HG03095 (cell line): ENCODE measurements around the gene NLK.
"Not testable (repeated sequence)": the region's sequence is repeated elsewhere in the genome, so short reads cannot be mapped to it uniquely, and the experiment has no call there.

Experiments
- ATAC-seq: cut with Tn5 transposase; IDR thresholded peaks from one replicate; pipeline ENCODE4 v1.9.1; 2021; ENCODE audit warnings: moderate library complexity; ENCODE audit not compliant: unreplicated experiment

NLK gene

DNA sequence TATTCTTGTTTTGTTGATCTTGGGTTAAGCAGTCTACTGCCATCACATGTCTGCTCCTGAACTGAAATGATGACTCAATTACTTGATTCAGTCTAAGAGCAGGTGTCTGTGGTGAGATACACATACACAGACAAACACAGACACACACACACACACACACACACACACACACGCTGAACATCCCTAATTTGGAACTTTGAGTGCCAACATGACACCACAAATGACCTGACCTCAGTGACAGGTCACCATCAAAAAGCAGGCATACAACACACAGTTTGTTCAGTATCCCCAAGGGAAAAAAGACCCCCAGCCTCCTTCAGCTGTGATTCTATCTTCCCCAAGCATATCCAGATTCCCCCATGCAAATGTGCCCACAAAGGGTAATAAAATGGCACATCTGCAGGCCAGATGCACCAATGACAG, 146.4 kb downstream of the NLK start:
- ATAC-seq: no peak

DNA sequence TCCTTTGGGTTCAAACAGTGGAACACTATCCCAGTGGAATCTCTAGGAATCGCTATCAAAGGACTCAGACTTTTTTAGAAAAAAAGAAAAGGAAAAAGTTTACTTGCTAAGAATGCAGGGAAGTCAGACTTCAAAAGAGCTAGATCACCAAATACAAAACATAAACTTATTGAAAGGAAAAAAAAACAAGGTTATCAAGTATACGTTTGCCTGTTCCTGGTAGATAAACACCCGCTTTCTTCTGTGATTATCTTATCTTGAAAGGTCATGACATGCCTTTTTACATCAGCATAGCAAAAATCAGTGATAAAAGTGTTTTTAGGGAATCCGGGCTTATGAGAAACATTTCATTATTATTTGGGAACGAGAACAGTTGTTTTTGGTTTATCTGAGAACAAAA, 147.2 kb downstream of the NLK start:
- no peak for ATAC-seq

DNA sequence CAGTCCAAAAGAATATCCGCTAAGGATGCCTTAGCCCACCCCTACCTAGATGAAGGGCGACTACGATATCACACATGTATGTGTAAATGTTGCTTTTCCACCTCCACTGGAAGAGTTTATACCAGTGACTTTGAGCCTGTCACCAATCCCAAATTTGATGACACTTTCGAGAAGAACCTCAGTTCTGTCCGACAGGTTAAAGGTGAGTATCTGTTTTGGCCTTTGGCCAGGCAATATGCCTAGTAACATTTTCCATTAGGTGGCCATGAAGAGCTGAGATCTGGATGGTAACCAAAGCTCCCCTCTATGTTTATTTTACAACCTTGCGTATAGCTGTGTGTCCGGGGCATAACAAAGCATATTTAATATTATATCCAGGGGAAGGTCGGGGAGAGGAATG, 148.5 kb downstream of the NLK start:
- ATAC-seq: no peak

DNA sequence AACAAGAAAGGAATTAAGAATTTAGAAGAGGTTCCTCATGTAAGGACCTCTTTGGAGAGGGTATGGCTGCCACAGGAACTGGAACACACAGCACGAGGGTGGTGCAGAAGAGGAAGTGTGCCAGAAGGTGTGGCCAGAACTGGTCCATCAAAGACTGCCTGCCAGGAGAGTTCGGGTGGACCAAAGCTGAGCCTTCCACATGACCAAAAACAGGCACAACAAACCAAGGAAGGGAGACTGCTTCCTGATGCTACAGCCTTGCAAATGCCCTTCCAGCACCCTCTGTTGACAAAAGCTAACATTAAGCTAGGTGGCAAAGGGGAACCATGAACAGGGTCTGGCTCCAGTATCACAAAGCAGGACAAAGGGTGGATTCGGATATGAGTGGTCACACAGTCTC, 150.8 kb downstream of the NLK start:
- ATAC-seq: no peak

DNA sequence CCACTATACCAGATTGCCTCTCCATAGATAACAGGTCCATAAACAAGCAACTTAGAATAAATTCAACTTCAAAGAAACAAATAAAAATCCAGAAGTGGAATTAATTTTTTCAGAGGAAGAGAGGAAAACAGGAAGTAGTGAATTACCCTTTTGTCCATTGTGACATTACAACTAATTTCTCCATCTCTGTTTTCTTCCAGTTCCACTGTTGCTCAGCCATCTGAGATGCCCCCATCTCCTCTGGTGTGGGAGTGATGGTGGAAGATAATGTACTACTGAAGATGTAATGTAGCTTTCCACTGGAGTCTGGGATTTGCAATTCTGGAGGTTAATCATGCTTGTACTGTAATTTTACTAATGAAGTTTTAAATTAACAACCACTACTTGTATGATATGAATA, 151.9 kb downstream of the NLK start:
- ATAC-seq: no peak

DNA sequence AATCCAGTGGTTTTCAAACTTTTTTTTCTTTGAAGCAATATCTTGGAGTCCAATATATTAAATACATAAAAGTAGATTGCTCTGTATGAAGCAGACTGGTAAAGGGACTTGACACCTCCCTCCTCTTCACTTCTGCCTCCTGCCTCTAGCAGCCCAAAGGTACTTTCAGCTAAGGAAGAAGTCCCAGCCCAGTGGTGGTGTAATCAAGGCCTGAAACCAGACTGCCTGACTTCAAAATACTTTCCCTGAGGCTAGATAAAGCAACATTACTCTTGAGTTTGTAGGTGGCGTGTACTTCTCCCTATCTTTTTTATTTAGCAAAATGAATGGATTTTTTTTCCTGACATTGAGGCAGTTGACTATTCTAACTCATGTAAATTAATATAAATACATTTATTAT, 154.2 kb downstream of the NLK start:
- no peak for ATAC-seq

DNA sequence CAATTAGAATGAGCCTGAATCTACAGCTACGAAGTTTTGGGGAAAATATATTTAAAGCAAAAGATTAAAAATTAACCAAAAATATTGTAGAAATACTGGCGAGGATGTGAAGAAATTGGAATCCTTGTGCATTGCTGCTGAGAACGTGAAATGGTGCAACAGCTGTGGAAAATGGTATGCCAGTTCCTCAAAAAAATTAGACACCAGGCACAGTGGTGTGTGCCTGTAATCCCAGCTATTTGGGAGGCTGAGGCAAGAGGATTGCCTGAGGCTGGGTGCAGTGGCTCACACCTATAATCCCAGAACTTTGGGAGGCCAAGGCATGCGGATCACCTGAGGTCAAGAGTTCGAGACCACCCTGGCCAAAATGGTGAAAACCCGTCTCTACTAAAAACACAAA, 156.6 kb downstream of the NLK start:
- ATAC-seq: no peak

DNA sequence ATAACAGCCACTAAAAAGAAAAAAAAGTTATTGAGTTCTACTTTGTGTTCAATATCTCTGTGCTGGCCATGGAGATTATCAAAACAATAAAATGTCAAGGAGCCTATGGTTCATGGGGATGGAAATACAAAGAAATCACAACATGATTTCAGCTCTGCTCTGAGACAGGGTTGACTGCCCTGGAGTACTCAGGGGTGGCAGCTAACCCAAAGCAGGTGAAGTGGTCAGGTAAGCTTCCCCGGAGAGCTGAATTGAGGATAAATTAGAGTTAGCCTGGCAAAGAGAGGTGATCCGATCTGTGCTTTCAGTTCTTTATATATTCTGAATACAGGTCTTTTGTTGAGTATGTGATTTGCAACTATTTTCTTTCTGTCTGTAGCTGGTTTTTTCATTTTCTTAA, 157.3 kb downstream of the NLK start:
- no peak for ATAC-seq

DNA sequence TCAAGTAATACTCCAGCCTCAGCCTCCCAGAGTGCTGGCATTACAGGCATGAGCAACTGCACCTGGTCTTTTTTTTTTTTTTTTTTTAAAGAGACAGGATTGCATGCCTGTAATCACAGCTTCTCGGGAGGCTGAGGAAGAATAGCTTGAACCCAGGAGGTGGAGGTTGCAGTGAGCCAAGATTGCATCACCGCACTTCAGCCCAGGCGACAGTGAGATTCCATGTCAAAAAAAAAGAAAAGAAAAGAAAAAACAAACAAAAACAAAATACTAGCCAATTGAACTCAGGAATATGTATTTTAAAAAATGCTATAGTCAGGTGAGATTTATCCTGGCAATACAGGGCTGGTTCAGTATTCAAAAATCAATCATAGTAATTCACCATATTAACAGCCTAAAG, 158.8 kb downstream of the NLK start:
- no peak for ATAC-seq

DNA sequence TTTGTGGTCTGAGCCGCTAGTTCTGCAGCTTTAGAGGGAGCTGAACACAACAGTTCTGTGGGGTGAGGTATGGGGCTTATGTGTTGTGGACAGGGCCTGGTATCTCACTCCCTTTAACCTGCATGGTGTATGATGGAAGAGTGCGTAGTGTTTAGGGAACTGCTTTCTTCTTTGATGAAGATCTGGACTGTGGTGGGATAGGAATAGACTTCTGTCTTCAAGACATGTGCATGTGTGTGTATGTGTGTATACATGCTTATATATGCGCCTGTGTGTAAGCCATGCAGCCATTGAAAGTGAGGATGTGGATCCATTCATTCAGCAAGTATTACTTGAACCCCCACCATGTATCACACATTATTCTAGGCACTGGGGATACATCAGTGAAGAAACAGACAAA, 161.8 kb downstream of the NLK start:
- ATAC-seq: no peak

DNA sequence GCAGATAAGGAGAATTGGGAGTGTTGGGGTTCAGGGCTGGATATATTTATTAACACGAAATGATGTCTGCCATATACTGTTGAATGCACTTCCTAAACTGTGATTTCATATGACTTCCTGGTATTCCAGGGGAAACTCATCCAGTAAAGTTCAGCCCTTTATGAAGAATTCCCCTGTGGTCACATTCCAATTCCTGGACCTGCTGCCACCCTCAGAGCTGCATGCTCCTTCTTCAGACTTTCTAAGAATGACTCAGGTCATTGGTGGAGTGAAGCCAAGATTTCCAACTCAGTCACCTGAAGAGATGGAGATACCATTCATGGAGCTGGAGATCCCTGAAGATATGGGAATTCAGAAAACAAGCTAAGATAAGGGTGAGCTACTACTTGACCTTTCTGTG, 162.3 kb downstream of the NLK start:
- no peak for ATAC-seq

DNA sequence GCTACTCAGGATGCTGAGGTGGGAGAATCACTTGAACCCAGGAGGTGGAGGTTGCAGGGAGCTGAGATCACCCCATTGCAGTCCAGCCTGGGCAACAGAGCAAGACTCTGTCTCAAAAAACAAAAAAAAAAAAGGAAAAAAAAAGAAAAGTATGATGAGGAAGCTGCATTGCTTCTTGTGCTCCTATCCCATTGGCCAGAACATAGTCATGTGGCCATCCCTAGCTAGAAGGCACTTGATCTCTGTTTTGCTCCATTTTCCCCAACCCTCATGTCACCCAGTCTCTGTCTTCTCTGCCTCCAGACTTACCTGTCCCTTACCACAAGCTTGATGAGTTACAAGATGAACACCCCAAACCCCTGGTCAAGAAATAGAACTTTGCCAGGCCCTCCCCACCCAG, 163.8 kb downstream of the NLK start:
- no peak for ATAC-seq

DNA sequence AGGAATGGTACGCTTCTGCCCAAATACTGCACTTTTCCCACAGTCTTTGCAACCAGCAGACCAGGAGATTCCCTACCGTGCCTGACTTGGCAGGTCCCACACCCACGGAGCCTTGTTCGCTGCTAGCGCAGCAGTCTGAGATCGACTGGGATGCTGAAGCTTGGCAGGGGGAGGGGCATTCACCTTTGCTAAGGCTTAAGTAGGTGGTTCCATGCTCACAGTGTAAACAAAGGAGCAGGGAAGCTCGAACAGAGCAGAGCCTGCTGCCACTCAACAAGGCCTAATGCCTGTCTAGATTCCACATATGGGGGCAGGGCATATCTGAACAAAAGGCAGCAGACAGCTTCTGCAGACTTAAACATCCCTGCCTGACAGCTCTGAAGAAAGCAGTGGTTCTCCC, 169.3 kb downstream of the NLK start:
- no peak for ATAC-seq

DNA sequence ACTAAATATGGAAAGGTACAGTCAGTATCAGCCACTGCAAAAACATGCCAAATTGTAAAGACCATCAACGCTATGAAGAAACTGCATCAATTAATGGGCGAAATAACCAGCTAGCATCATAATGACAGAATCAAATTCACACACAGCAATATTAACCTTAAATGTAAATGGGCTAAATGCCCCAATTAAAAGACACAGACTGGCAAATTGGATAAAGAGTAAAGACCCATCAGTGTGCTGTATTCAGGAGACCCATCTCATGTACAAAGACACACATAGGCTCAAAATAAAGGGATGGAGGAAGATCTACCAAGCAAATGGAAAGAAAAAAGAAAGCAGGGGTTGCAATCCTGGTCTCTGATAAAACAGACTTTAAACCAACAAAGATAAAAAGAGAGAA, 171.1 kb downstream of the NLK start:
- ATAC-seq: not testable (repeated sequence)

DNA sequence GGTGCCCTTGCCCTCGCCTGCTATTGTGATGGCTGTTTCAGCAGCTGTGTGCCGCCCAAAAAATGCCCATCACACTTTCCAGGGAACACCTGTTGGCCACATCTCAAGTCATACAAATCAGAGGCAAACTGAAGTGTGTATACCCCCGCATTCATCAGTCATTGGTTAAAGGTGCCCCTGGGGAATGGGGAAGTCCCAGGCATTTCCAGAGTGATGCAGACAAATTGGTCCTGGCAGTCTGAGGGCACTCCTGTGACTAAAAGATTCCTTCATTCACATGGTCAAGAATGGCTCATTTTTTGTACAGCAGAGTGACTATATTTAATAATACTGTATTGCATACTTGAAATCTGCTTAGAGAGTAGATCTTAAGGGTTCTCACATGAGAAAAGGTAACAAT, 173.6 kb downstream of the NLK start:
- ATAC-seq: no peak

DNA sequence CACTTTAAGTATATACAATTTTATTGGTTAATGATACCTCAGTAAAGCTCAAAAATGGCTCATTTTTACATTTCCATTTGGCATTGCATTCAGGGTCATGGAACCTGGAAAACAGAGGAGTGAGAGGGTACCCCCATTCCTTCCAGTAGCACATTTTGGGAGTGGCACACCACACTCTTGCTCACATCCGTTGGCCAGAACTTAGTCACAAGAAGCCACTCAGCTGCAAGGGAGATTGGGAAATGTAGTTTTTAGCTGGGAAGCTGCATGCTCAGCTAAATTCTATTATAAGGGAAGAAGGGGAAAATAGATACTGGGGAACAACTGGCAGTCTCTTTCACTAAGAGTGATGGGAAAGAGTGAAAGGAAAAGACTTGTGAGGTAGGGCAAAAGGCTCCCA, 174.1 kb downstream of the NLK start:
- no peak for ATAC-seq

DNA sequence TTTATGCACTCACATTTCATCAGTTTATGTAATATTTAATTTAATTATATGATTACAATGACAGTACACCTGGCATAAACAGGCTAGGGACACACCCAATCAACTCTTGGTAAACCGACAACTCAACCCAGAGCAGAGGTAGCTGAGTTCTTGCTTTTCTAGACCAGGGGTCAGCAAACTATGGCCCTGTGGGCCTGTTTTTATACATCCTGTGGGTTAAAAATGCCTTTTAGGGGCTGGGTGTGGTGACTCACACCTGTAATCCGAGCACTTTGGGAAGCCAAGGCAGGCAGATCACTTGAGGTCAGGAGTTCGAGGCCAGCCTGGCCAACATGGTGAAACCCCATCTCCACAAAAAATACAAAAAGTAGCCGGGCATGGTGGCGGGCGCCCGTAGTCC, 177.3 kb downstream of the NLK start:
- no peak for ATAC-seq

DNA sequence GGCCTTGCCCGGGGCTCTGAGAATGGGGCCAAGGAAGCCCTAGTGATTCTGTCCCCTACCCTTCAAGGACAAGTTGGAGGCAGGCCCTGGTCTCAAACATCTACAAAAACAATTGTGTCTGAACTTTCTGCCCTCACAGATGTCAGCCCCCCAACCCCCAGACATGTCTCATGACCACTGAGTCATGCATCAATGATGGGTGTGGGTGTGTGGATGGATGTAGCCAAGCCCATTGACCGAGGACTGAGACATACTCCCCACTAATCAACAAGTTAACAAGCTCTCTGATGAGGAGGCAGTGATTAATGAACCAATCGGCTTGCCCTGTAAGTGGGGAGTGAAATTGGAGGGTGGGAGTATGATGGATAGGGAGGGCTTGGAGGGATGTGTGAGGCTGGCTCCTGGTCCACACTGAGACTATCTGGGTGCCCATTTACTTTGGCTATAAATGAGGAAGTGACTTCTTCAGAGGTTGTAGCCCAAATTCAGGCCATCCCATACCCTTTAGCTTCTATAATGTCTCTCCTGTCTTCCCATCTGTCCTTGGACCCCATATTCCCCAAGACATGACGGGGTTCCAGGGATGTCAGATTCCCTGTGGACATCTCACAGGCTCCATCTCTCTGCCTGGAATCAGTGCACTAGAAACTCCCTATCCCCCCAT, 179.4 kb downstream of the NLK start:
- no peak for ATAC-seq

DNA sequence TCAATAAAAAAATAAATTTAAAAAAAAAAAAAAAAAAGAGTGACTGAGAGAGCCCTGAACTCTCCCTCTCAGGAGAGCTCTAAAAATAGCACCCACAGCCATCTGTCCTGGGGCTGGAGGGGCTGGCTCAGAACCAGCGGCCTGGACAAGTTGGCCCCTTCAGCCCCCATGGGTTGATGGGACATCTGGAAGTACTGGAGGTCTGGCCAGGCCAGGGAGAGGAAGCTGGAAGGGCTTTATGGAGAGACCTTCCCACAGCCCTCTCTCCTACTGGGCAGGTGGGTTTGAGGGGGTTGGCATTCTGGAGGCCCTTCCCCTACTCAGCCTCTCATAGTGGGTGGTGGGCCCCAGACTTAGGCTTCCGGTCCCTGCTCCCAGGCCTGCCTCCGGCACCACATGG, 182.8 kb downstream of the NLK start:
- no peak for ATAC-seq

DNA sequence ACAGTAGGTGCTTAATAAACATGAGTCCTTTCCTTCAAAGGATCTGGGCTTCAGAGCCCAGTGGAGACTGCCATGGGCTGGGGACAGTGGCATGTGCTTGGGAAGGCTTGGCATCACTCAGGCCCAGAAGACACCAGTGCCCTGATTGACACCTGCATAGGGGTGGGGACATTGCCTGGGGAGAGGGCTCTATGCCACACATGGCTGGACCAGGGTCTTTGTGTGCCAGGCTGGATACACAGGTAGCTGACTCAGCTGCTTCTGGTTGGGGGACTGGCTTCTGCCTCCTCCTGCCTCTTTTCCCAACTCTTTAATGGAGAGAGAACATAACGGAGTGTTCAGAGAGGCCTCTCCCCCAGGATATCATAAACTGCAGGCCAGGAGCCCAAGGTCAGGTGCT, 183.4 kb downstream of the NLK start:
- no peak for ATAC-seq

DNA sequence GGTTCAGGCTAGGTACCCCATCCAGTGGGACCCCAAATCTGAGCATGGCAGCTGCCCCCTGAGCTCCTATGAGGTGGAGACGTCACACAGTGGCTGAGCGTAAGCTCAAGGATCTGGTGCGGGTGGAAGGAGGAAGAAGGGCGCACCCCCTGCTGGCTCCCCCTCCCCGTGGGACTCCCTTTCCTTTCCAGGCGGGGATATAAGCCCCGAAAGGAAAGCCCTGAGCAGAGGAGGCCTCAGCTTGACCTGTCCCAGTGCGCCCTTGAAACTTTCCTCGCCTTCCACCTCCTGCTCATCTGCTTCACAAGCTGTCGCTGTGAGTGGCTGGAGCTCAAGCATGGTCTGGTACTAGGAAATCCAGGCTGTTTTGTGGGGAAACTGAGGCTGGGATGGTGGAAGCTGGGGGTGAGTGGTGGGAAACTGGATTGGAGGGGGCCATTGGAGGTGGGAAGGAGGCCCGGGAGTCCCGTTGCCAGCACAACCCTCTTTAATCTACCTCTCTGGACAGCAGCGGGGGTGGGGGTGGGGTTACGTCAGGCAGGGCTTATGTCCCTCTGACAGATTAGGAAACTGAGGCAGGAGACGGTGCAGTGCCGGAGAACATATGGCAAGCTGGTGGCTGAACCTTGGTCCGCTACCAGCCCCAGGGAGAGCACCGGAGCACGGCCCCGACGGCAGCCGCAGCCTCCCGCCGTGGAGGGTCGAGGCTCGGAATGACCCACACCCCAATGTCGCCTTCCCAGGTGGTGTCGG, 184.3 kb downstream of the NLK start:
- ATAC-seq: no peak

DNA sequence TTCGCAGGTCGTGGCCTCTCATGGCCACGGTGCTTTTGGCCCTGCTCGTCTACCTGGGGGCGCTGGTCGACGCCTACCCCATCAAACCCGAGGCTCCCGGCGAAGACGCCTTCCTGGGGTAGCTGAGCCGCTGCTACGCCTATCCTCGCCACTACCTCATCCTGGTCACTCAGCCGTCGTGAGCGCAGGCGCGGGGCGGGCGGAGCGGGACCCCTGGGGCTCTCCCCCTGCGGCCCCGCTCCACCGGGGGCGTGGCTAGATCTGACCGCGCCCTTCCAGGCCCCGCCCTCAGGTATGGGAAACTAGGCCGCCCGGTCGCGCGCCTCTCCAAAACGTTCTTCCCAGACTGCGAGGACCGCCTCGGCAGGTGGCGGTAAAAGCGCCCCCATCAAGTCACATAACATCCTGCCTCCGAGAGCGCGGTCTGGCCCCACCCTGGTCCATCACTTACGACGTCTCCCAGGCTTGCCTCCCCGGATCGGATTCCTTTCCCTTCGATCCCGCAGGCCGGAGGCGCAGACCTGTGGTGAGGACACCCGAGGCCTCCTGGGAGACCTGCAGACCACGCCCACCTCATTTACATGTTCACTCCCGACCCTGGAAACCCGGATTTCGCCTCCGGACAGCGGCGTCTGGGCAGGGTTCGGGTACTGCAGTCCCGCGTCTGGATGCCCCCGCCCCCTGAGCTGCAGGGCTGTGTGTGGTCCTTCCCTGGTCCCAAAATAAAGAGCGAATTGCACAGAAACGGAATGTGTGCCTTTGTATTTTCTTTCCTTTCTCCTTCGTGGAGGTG, 185.0 kb downstream of the NLK start:
- ATAC-seq: no peak
